DMS 273 (cell line): ENCODE results near the gene CARS2.
A peak's percentile ranks its signal among the peaks of the same experiment; 100 is the strongest.
"Not testable (repeated sequence)": the region's sequence is repeated elsewhere in the genome, so short reads cannot be mapped to it uniquely, and the experiment has no call there.

Experiments used
- DNase-seq: peaks from one replicate; lab custom pipeline; 2025; ENCODE audit not compliant: unreplicated experiment; lab: John Stamatoyannopoulos, UW

CARS2 gene

DNA sequence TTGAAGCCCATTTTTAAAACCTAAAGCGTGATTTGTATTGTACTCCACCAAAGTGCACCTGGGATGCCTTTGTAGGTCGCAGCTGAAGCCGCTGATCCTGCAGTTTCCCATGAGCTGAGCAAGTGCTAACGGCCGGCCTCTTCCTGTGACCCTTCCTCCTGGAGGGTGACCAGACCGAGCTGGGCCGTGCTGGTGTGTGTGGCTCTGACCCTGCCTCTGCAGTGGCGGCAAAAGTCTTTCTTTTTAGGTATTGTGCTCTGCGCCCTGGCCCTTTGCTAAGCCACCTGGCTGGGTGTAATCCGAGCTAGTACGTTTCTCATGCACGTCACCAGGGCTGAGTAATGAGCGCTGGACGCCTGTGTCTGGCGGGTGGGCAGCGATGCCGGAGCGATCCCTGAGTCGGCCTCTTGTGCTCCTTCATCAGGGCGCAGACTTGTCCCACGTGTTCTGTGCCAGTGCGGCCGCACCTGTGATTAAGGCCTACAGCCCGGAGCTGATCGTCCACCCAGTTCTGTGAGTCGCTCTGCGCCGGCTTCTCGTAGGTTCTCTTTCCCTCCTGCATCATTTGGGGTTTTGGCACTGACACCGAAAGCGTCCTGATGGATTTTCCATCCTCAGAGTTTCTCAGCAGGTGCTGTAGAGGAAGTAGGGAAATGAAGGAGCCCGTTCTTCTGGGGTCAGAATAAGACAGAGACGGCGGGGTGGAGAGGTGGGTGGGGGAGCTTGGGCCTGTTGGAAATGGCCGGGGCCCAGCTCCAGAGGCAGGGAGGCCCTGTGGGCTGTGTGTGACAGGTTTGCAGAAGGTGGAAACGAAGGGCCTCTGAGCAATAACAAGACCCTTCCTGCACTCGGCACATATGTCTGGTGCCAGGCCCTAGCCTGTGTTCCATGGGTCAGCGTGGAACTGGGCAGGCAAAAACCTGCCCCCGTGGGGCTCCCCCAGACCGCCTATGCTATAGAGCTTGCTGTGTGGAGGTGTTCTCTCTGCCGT lies 80.9 kb downstream of the CARS2 start:
- no peak for DNase-seq

DNA sequence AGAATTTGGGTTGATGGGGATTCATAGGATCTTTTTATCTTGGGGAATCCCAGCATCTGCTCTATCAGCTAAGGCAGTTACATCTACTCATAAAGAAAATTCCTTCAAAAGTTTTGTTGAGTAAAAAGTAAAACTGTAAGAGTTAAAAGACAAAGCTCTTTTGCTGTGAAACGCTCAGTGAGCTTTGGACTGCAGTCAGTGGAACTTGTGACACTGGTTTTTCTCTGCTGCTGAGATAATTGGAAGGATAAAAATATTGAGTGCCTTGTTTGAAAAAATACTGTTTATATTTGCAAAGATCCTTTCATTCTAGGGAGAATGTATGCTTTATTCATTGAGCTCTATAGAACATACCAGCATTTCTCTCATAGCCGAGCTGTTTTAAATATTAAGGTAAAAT lies 85.3 kb downstream of the CARS2 start:
- DNase-seq = no peak

DNA sequence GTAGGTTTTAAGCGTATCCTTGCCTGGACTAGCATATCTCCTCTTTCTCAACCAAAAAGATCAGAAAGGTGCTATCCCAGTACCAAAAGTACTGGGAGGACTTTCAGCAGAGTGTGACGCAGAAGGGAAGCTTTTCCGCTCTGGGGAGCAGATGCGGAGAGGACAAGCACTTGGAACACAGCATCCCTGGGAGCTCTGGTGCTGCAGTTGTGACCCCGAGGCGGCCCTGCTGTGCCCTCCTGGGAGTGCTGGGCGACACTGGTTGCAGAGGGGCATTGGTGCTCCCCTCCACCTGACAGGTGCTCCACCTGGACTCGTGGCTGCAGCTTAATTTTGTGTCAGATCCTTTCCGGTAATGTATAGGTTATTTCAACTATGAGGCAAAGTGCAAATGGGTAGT lies 87.1 kb downstream of the CARS2 start:
- DNase-seq = no peak

DNA sequence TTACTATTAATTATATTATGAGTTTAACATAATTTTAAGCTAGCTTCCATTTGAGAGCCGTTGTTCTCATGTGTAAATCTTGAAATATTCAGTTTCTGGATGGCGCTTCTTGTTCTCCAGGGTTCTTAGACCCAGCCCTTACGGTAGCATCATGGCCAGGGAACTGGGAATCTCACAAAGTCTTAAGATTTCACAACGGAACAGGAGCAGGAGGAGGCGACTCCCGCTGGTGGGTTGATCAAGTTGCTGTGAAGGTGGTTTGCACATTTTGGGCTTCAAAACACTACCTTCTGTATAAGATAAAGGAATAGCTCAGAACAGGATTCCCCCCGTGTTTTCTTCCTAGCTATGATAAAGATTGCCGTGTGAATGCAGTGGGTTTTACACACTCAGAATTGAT lies 87.7 kb downstream of the CARS2 start:
- no peak for DNase-seq

DNA sequence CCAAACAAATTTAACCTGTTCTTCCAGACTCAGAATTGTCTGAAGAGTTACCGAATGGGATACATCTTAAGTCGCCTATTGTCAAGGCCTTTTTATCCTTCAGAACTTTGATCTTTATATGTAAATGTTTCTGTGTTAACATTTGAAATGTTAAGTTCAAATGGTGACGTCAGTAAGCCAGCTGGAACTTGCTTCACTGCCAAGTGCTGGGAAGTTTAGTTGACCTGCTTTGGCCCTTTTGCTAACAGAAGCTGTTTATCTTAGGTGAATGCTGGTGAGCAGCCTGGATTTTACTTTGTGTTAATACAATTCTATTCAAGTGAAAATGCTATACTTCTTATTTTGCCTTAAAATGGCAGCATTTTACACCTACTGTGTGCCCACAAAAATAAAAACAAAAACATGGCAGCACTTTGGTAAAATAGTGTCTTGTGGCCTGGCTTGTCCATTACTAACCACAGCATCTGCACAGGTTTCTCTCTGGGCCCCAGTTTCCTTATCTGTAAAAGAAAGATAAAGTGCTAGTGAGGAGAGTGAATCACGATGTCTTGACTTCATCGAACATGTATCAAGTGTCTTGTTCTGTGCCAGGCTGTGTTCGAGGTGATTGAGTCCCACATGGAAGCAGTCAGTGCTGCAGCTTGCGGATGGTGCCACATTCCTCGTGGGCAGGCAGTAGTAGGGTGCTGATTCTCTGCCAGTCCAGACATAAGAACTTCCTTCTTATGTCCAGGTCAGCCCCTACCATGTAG lies 88.4 kb downstream of the CARS2 start:
- peak; percentile 64 for DNase-seq

DNA sequence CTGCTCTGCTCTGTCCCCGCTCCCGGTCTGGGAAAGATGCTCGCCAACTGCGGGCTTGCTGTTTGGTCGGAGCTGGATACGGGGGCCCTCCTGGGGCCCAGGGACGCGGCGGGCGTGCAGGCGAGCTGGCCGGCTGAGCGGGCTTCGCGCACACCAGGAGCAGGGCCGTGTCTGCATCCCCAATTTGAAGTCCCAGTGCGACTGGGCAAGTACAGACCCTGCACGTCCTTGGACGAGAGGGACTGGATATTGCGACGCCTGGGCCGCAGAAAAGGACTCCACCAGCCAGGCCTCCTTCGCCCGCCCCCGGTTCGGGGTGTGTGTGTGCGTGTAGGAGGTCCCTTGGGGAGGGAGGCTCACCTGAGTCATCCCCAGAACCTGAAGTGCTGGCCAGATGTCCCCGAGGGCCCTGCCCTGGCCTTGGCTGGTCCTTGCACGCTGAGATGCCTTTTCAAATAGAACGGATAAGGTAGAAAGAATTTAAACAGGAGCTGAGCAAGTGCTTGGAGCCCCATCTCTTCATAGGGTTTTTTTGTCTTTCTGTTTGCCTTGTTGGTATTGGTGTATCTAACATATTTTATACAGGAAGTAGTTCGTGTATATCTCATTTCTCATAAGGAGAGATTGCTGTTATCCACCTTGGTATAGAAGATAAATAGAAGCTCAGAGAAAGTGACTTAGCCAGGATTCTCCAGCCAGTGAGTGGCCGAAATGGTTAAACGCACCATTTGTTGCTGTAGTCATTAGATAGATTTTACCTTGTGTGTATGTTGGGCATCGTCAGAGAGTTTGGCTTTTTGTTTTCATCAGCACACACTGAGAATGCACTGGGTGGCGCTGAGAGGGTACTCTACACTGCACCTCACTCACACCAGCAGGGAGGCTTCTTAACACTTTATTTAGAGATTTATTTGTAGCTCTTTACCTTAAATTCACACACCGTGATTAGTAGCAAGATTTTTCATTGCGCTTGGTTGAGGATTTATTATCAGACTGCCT lies 89.5 kb downstream of the CARS2 start:
- DNase-seq = peak; percentile 56

DNA sequence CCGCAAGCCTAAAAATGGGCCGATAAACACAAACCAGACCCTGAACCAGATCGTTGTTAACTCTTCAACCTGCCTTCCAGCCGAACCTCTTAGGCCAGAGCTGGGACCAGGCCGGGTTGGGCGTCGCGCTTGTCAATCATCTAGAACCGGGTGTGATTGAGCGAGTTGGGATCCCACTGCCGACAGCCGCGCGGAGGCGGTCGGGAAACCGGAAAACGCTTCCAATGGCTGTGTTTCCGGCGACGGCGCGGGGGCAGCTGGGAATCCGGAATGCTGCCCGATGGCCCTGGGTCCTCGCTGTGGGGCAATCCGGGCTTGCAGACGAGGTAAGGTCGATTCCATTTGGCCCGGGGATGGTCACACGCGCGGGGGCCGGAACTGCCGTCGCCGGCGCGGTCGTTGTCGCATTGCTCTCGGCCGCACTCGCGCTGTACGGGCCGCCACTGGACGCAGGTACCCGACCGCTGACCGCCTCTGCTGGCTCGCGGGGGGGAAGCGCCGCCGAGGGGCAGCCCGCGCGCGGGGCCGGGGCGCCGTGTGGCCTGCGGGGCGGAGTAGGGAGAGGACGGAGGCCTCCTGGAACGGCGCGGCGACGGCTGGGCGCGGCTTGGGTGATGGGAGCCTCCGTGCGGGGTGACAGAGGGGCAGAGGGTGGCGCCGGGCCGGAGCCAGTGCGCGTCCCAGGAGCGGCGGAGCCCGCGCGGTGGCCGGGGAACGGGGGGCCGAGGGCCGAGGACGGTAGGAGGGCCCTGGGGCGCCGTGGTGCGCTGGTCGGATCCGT lies 90.4 kb downstream of the CARS2 start, which contains the start of gene NAXD:
NAXD (plus strand) TSS at position 224 of the 781 bp plus-strand sequence; CDS start at position 281, 57 bp downstream.
- DNase-seq = peak; percentile 95

DNA sequence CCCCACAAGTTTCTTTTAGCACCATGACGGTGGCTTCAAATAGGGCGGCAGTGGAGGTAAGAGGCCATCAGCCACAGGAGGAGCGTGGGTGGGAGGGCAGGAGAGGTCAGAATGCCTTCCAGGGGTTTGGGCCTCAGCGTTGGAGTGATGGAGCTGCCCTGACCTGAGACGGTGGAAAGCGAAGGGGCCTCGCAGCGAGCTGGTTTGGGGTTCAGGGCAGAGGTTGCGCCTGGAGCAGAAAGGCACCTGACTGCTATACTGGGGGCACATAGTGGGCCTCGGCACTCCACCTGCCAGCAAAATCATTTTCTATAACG lies 91.0 kb downstream of the CARS2 start:
- DNase-seq = no peak

DNA sequence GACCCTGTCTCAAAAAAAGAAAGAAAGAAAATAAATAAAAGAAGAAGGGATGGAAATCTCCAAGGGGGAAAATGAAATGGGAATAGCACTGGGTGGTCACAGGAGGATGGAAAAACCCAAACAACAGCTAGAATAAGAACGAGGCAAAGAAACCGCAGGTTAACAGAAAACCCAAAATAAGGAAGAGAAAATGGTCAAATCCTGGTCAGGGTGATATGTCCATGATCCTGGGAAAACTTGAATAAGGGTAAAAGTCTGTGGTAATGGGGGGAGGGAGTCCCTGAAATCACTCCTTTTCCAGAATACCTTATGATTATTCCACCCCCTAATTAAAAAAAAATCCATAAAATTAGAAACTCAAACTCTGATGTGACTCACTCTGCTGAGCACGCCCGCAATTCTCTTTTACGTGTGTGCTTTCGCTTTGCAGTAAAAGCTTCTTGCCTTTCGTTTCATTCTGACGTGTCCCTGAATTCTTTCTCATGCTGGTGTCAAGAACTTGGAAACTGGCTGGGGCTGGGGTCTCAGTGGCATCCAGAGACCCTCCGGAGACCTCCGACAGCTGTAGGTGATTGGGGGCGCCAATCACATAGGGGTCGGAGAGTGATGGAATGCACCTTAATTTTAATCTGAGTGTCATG lies 94.8 kb downstream of the CARS2 start:
- DNase-seq = no peak

DNA sequence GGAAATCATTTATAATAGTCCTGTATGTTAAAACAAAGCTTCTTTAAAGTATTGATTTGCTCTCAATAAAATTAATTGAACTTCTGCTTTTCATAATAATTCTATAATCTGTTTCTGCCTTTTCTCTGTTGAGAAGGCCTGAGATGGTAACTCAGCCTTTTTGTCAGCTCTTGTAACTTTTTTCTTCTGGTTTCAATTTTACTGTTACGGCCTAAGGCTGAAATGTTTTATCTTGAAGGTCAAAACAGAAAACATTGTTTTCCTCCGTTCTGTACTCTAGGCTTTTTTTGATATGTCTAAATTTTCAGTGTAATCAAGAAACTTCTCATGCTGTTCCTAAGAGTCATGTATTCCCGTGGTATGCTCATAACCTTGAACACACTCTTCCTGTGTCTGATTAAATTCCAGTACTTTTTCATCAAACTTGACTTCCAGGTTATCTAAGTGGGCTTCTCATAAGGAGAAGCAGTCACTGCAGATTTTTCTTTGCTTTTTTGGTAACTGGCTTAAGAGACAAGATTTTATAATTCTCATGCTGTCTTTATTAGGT lies 98.2 kb downstream of the CARS2 start:
- no peak for DNase-seq

DNA sequence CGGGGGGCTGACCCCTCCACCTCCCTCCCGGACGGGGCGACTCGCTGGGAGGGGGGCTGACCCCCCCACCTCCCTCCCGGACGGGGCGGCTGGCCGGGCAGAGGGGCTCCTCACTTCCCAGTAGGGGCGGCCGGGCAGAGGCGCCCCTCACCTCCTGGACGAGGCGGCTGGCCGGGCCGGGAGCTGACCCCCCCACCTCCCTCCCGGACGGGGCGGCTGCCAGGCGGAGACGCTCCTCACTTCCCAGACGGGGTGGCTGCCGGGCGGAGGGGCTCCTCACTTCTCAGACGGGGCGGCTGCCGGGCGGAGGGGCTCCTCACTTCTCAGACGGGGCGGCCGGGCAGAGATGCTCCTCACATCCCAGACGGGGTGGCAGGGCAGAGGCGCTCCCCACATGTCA lies 99.6 kb downstream of the CARS2 start:
- DNase-seq = not testable (repeated sequence)

DNA sequence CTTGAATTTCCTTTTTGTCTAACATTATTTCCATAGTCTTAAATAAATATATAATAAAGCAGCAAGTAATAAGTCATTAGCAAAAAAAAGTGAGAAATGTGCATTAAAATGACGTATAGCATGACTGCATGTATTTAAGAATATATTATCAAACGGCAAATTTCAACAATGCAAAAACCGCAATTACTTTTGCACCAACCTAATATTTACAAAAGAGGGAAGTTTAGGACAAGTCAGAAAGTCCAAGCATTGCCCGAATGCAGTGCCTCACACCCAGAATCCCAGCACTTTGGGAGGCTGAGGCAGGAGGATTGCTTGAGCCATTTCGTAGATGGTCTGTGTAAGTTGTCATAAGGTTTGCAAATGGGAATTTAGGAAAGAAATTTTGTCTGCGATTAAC lies 100.8 kb downstream of the CARS2 start:
- DNase-seq = no peak

DNA sequence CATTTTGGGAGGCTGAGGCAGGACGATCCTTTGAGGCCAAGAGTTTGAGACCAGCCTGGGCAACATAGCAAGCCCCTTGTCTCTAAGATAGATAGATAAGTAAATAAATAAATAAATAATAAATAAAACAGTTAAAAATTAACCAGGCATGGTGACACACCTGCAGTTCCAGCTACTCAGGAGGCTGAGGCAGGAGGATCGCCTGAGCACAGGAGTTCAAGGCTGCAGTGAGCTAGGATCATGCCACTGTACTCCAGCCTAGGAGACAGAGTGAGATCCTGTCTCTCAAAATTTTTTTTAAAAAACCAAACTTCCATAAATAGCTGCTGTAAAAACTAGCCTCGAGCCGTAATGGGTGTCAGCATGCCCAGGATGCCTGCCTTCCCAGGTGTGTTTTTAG lies 104.9 kb downstream of the CARS2 start:
- no peak for DNase-seq

DNA sequence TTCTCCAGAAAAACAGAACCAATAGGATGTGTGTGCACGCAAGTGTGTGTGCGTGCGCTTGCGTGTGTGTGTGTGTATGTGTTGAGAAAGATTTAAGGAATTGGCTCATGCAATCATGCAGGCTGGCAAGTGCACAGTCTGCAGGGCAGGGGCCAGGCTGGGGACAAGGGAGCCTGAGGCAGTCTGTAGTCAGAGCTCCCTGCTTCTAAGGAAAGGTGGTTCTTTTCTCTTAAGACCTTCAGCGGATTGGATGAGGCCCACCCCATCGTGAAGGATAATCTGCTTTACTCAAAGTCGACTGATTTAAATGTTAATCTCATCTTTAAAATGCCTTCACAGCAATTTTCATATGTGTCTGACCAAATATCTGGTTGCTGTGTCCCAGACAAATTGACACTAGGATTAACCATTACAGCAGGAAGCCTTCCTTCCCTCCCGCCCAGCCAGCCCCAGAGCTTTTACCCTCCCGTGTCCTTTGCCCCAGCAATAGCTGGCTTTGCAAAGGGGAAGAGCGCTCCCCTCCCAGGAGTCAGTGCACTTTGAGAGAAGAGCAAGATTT lies 105.6 kb downstream of the CARS2 start:
- no peak for DNase-seq

DNA sequence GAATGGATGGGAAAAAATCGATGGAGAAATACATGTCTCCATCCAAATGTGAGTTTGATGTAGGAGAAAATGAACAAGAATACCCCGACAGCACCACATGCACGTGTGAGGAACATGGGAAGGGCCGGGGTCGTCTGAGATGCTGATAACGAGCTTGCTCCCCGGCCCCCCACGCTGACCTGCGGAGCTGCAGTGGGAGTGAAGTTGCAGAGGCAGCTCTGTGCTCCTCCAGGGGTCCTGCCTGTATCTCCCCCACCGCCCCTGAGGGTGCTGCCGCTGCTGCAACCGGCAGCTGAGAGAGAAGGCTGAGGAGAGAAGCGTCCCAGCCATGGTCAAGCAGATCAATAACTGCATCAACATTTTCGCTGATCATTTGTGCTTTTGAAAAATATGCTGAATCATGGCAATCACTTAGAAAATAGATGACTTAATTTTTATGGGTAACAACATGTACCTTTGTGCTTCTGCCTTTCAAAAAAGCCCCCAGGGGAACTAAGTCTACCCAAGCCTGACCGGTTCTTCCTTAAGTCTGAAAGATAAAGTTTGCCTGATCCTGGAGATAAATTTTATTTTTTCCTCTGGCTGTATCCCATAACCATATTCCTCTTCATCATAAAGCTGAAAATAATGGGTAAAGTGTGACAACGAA lies 108.8 kb downstream of the CARS2 start:
- DNase-seq = no peak

DNA sequence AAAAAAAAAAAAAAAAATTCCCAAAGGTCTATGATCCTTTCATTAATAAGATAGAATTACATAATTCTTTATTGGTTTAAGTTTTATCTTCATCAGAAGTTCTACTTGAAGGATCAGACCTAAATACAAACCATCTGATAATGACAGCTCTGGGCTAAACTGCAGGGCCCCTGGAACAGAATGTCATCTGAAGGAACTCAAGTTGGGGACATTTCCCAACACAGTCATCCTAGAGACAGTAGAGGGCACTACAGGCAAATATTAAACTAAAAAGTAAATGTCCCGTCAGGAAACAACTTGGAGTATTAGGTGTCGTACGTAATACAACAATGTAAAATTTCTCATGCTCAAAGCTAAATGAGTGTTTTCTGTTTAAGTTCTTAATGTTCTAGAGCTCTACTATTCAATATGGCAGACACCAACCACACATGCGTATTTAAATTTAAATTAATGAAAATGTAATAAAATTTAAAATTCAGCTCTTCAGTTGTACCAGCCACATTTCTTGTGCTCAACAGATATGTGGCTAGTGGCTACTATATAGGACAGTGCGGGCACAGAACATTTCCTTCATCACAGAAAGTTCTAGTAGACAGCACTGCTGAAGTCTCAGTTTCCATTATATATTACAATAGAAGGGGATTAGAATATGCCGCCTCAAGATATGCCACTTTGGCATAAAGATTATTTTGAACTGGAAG lies 112.3 kb downstream of the CARS2 start:
- peak; percentile 69 for DNase-seq

DNA sequence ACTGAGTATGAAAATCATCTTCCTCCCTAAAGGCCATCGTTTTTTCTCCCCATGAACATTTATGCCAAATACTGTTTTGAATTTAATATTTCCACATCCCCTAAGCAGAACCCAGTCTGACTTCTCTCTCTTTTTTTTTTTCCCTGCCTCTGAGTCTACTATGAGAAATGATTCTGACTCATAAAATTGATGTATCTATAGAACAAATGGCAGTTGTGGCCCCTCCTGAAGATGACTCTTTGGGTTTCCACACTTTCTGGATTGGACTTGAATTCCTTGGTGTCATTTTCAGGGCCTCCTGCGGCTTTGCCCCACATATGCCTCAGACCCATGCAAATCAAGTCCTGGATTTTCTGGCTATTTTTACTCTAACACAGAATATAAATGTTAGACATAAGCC lies 113.3 kb downstream of the CARS2 start:
- DNase-seq = no peak
